ENCODE results near the gene CKS2.

CKS2 gene

GRCh38 chr9:89350988-89351557, 40.1 kb downstream of the CKS2 start:
- no peak overlapping the region for H3K9ac ChIP-seq (ENCODE audit: insufficient read length)
- H3K4me3 ChIP-seq, result no peak overlapping the region
- peaks cover 98% of the 10 kb centered on the region for H3K36me3 ChIP-seq (ENCODE audit: insufficient read depth, low read length)
- no peak for DNase-seq (ENCODE audit: low read depth, low spot score)
- no peak for TF ChIP-seq FOXP2 (optimal IDR thresholded peaks at IDR 0.05; ENCODE audit: control extremely low read depth, extremely low read length, insufficient read depth)
- TF ChIP-seq POLR2AphosphoS5 (IDR thresholded peaks at IDR 0.05; ENCODE audit: borderline replicate concordance, low read depth, low read length), result no peak
- TF ChIP-seq EZH2 (IDR thresholded peaks at IDR 0.05), result no peak
- H3K27ac ChIP-seq, result no peak overlapping the region
- H3K9me3 ChIP-seq (ENCODE audit: low read depth, low read length), result no peaks in the 10 kb centered on the region

DNA sequence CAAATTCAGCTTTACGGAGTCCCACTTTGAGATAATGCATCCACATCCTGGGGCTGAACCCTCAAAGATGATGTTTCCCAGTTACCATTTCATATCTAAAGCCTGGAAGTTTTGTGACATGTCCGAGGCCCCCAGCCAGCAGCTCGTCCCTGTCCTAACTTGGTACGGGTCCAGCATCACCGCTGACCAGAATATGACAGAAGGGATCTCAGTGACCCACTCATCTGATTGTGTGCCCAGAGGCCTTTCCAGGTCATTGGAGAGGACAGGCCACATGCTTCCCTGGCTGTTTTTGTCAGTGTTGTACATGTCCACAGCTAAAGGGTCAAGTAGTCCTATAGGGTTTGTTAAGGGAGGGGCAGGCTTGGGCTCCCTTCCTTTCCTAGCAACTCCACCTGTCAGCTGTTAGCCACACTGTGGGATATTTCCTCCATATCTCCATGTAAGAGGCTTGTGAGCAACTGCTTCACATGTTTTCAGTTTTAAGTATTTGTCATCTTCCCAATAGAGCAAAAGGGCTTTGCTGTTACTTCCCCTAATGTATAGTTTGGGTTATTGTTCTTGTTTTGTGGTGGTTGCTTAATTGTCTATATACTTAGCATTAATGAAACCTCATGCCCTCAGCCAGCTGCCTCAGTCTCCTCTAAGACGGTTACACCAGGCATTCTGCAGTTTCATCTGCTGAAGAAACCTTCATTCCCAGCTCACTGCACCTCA, 40.7 kb downstream of the CKS2 start:
- Histone ChIP-seq H3K4me3 (no peak overlapping the region), H3K36me3 (ENCODE audit: insufficient read depth, low read length) (peaks cover 98% of the 10 kb centered on the region), H3K9me3 (ENCODE audit: low read depth, low read length) (no peaks in the 10 kb centered on the region), H3K9ac (ENCODE audit: insufficient read length) (no peak overlapping the region), H3K27ac (no peak overlapping the region)
- no peak for TF ChIP-seq POLR2AphosphoS5 (IDR thresholded peaks at IDR 0.05; ENCODE audit: borderline replicate concordance, low read depth, low read length)
- no peak for DNase-seq (ENCODE audit: low read depth, low spot score)

GRCh38 chr9:89352451-89352850, 41.5 kb downstream of the CKS2 start:
- Histone ChIP-seq H3K27ac (no peak overlapping the region), H3K4me3 (no peak overlapping the region), H3K36me3 (ENCODE audit: insufficient read depth, low read length) (peaks cover 97% of the 10 kb centered on the region), H3K9me3 (ENCODE audit: low read depth, low read length) (no peaks in the 10 kb centered on the region), H3K9ac (ENCODE audit: insufficient read length) (no peak overlapping the region)
- no peak for DNase-seq (ENCODE audit: low read depth, low spot score)
- TF ChIP-seq POLR2AphosphoS5 (IDR thresholded peaks at IDR 0.05; ENCODE audit: borderline replicate concordance, low read depth, low read length) (no peak), EZH2 (IDR thresholded peaks at IDR 0.05) (no peak), FOXP2 (optimal IDR thresholded peaks at IDR 0.05; ENCODE audit: control extremely low read depth, extremely low read length, insufficient read depth) (no peak)

GRCh38 chr9:89352874-89353649, 42.1 kb downstream of the CKS2 start:
- Histone ChIP-seq H3K9ac (ENCODE audit: insufficient read length) (no peak overlapping the region), H3K36me3 (ENCODE audit: insufficient read depth, low read length) (peaks cover 97% of the 10 kb centered on the region), H3K27ac (no peak overlapping the region), H3K9me3 (ENCODE audit: low read depth, low read length) (no peaks in the 10 kb centered on the region), H3K4me3 (no peak overlapping the region)
- TF ChIP-seq FOXP2 (optimal IDR thresholded peaks at IDR 0.05; ENCODE audit: control extremely low read depth, extremely low read length, insufficient read depth) (no peak), EZH2 (IDR thresholded peaks at IDR 0.05) (no peak), POLR2AphosphoS5 (IDR thresholded peaks at IDR 0.05; ENCODE audit: borderline replicate concordance, low read depth, low read length) (no peak)
- DNase-seq (ENCODE audit: low read depth, low spot score), result no peak

GRCh38 chr9:89353989-89354388, 43.0 kb downstream of the CKS2 start:
- H3K27ac ChIP-seq, result no peak overlapping the region
- H3K9ac ChIP-seq (ENCODE audit: insufficient read length), result no peak overlapping the region
- no peak for DNase-seq (ENCODE audit: low read depth, low spot score)
- TF ChIP-seq FOXP2 (optimal IDR thresholded peaks at IDR 0.05; ENCODE audit: control extremely low read depth, extremely low read length, insufficient read depth) (no peak), EZH2 (IDR thresholded peaks at IDR 0.05) (no peak), POLR2AphosphoS5 (IDR thresholded peaks at IDR 0.05; ENCODE audit: borderline replicate concordance, low read depth, low read length) (no peak)
- H3K36me3 ChIP-seq (ENCODE audit: insufficient read depth, low read length), result peaks cover 97% of the 10 kb centered on the region
- H3K4me3 ChIP-seq, result no peak overlapping the region
- no peaks in the 10 kb centered on the region for H3K9me3 ChIP-seq (ENCODE audit: low read depth, low read length)

DNA sequence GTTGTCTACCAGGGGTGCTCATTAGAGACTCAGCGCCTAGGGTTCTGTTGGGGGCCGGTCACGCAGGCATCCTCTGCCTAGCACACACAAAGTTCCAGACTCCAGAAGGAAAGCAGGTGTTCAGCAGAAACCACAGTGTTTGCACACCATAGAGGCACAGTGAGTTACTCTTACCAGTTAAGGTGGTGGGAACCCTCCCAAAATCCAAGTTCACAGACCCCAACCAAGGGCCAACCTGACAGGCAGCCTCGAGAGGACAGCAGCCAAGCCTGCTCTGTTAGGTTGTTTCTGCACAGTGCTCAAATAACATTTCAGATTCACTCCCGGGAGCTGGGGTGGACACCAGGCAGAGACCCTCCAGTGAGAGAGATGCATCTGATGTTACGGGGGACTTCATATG, 43.5 kb downstream of the CKS2 start:
- H3K9ac ChIP-seq (ENCODE audit: insufficient read length), result no peak overlapping the region
- H3K36me3 ChIP-seq (ENCODE audit: insufficient read depth, low read length), result peaks cover 95% of the 10 kb centered on the region
- H3K9me3 ChIP-seq (ENCODE audit: low read depth, low read length), result no peaks in the 10 kb centered on the region
- DNase-seq (ENCODE audit: low read depth, low spot score), result no peak
- no peak overlapping the region for H3K4me3 ChIP-seq
- TF ChIP-seq POLR2AphosphoS5 (IDR thresholded peaks at IDR 0.05; ENCODE audit: borderline replicate concordance, low read depth, low read length), result no peak
- no peak for TF ChIP-seq EZH2 (IDR thresholded peaks at IDR 0.05)
- no peak for TF ChIP-seq FOXP2 (optimal IDR thresholded peaks at IDR 0.05; ENCODE audit: control extremely low read depth, extremely low read length, insufficient read depth)
- no peak overlapping the region for H3K27ac ChIP-seq

- TF ChIP-seq EZH2 (IDR thresholded peaks at IDR 0.05) (no peak), FOXP2 (optimal IDR thresholded peaks at IDR 0.05; ENCODE audit: control extremely low read depth, extremely low read length, insufficient read depth) (no peak), POLR2AphosphoS5 (IDR thresholded peaks at IDR 0.05; ENCODE audit: borderline replicate concordance, low read depth, low read length) (no peak)
- DNase-seq (ENCODE audit: low read depth, low spot score), result no peak
- Histone ChIP-seq H3K9me3 (ENCODE audit: low read depth, low read length) (no peaks in the 10 kb centered on the region), H3K4me3 (no peak overlapping the region), H3K9ac (ENCODE audit: insufficient read length) (no peak overlapping the region), H3K36me3 (ENCODE audit: insufficient read depth, low read length) (peaks cover 95% of the 10 kb centered on the region), H3K27ac (no peak overlapping the region)
These were observed 45.8 kb downstream of the CKS2 start for GRCh38 chr9:89356782-89357181.

- H3K36me3 ChIP-seq (ENCODE audit: insufficient read depth, low read length), result peaks cover 91% of the 10 kb centered on the region
- H3K27ac ChIP-seq, result no peak overlapping the region
- TF ChIP-seq POLR2AphosphoS5 (IDR thresholded peaks at IDR 0.05; ENCODE audit: borderline replicate concordance, low read depth, low read length) (no peak), FOXP2 (optimal IDR thresholded peaks at IDR 0.05; ENCODE audit: control extremely low read depth, extremely low read length, insufficient read depth) (no peak), EZH2 (IDR thresholded peaks at IDR 0.05) (no peak)
- H3K9me3 ChIP-seq (ENCODE audit: low read depth, low read length), result no peaks in the 10 kb centered on the region
- H3K9ac ChIP-seq (ENCODE audit: insufficient read length), result no peak overlapping the region
- no peak overlapping the region for H3K4me3 ChIP-seq
- no peak for DNase-seq (ENCODE audit: low read depth, low spot score)
These were observed 46.6 kb downstream of the CKS2 start for GRCh38 chr9:89357331-89358197.
